HG03066 (cell line): ENCODE measurements around the gene PRKAR1A.

Experiments
- ATAC-seq: cut with Tn5 transposase; IDR thresholded peaks from one replicate; pipeline ENCODE4 v1.9.1; 2021; ENCODE audit warnings: low read depth; ENCODE audit not compliant: unreplicated experiment

Gene PRKAR1A

DNA sequence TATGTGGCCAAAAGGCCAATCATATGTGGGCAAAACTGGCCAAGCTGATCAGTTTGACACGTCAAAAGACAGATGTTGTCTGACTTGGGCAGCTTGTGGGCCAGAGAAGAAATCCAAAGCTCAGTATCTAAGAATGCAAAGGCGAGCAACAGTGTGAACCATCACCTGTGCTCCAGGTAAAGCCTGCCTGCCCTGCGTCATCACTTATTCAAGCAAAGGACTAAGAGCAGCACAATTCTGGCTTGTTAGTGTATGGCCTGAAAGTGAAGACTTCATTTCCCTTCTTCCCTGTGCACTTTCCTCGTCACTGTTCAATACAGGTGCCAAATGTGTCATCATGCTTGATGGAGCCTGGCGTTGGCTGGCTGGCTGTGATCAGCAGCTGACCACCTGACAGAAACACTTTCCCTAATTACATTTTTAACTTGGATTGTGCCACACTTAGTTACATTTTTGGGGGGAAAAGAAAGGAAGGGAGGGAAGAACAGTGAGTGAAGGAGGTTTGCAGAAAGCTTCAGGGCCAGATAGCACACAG lies 84.2 kb downstream of the PRKAR1A start:
- ATAC-seq = no peak

DNA sequence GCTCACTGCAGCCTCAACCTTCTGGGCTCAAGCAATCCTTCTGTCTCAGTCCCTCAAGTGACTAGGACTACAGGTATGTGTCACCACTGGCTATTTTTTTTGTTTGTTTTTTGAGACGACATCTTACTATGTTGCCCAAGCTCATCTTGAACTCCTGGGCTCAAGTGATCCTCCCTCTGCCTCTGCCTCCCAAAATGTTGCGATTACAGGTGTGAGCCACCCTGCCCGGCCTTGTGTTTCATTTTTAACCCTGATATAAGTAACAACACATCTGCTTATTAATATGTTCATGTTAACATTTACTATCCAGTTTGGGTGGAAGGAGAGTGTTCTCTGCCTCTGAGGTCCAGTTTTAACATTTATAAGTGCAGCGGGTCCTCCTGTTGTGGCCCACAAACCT lies 85.8 kb downstream of the PRKAR1A start:
- ATAC-seq = no peak

DNA sequence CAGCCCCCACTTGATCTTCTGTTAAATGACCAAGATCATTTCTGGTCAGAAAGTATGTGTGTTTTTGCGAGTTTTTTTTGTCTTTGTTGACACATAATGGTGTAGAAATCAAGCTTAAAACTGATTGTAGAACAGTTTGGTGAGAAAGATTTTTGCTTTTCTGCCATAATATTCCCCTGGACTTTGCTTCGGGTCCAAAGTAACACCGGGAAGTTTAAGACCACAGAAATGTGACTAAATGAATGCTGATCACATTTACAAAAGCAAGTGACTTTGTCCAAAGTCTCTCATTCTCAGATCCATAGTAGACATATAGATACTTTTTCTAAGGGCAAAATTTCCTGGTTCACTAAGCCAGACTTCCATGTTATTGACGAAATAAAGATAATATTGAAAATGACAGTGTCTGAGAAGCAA lies 86.3 kb downstream of the PRKAR1A start:
- ATAC-seq = no peak

DNA sequence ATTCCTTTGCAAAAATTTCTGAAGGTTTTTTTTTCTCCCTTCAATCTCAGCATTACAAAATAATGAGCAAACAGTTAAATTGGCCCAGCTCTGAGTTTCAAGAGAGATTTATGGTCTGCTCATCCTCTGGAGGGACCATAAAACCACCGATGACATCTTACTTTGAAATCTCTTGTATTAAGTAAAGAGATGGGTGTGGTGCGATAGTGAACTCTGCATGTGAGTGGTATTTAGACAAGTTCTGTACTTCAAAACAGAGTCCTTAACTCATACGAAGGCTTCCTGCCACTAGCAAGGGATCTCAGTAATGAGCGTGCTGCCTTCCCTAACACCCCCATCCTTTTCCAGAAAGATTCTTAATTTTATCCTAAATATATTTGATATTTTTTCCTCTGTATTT lies 86.9 kb downstream of the PRKAR1A start:
- no peak for ATAC-seq

DNA sequence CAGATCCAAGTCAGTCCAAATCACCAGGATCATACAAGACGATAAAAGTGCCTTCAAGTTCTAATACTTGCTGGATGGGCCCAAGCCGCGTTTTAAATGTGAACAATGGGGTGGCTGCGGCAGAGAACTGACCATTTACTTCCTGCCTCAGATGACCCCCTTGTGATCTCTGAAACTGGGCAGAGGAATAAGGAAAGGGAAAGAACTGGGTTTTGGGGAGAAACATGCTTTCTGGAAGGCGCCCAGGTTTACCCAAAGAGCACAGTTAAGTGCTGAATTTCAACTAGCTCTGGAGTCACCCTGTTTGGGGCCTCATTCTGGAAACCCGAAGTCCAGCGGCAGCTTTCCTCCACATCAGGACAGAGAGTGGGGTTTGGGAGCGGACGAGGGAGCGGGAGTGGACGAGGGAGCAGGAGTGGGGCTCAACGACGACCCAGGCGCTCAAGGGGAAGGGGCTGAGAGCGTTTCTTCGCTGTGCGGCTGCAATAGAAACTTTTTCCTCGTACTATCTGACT lies 87.4 kb downstream of the PRKAR1A start:
- no peak for ATAC-seq

DNA sequence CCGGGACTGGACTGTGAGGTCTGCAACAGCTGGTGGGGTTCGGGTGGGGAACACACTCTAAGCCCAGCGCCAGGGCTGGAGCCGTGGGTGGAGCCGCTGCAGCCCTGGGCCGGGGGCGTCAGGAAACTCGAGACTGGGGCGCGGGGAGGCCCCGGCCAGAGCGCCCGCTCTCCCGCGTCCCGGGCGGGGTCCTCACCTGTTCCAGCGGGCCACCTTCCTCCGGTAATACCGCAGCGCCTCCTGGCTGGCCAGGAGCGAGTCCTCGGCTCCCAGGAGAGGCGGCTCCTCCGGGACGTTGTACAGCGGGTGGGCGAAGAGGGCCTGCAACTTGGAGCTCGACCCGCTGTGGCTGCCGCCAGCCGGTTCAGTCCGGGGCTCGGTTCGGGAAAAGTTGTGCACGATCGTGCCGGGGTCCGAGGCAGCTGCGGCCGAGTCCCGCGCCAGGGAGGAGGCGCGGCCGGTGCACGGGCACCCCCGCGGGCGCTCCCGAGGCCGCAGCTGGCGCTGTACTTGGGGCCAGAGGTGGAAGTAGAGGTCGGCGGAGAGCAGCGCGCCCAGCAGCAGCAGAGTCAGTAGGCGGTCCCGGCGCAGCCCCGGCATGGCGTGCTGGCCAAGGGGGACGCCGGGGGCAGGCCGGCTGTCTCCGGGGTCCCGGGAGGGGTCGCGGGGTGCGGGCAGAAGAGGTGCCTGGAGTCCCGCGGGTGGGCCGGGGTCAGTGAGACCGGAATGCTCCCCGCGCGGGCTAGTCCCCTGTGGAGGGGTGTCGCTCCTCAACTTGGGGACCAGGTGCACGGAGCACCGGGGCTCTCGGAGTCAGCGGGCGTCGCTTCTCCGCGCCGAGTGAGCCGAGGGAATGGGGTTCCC lies 88.1 kb downstream of the PRKAR1A start:
- ATAC-seq = no peak
